H9 (cell line): ENCODE measurements around the gene CROT. TPM values are rescaled to one million over a fixed set of nuclear protein-coding genes. Genes with fewer than 3 reads are reported as not detected.

ENCODE experiments used
- DNase-seq: peaks from one replicate; pipeline ENCODE4 v3.0.0-alpha.2; 2017
- H2AFZ ChIP-seq: one replicate; pipeline ENCODE4 v1.6.1; 2013; ENCODE audit warnings: mild to moderate bottlenecking, low read length, control low read depth, moderate library complexity
- H2AK5ac ChIP-seq: 2 replicates; pipeline ENCODE4 v1.6.1; 2013; ENCODE audit warnings: low read length, control low read depth, mixed read lengths; ENCODE audit not compliant: insufficient read length
- H2BK120ac ChIP-seq: one replicate; pipeline ENCODE4 v1.6.1; 2013; ENCODE audit warnings: low read depth, mild to moderate bottlenecking, low read length, control low read depth, inconsistent platforms; ENCODE audit not compliant: poor library complexity, severe bottlenecking
- H2BK12ac ChIP-seq: 2 replicates; pipeline ENCODE4 v1.6.1; 2013; ENCODE audit warnings: low read length, control low read depth, mixed read lengths, low read depth; ENCODE audit not compliant: insufficient read length
- H2BK15ac ChIP-seq: 2 replicates; pipeline ENCODE4 v1.6.1; 2013; ENCODE audit warnings: low read depth, low read length, control low read depth
- H2BK20ac ChIP-seq: one replicate; pipeline ENCODE4 v1.6.1; 2013; ENCODE audit warnings: low read depth, mild to moderate bottlenecking, low read length, control low read depth, inconsistent platforms; ENCODE audit not compliant: poor library complexity, severe bottlenecking
- H2BK5ac ChIP-seq: 2 replicates; pipeline ENCODE4 v1.6.1; 2013; ENCODE audit warnings: low read length, control low read depth, mixed read lengths; ENCODE audit not compliant: insufficient read length
- H3K14ac ChIP-seq: 2 replicates; pipeline ENCODE4 v1.6.1; 2013; ENCODE audit warnings: low read length, control low read depth; ENCODE audit not compliant: insufficient read depth
- H3K18ac ChIP-seq: 2 replicates; pipeline ENCODE4 v1.6.1; 2013; ENCODE audit warnings: low read depth, mild to moderate bottlenecking, mixed read lengths, low read length, control low read depth; ENCODE audit not compliant: insufficient read length
- H3K23ac ChIP-seq: 2 replicates; pipeline ENCODE4 v1.6.1; 2013; ENCODE audit warnings: low read length, control low read depth, mixed read lengths, low read depth; ENCODE audit not compliant: insufficient read length
- H3K23me2 ChIP-seq: 2 replicates; pipeline ENCODE4 v1.6.1; 2013; ENCODE audit warnings: low read depth, mild to moderate bottlenecking, mixed read lengths, low read length, control low read depth; ENCODE audit not compliant: insufficient read length, poor library complexity, severe bottlenecking
- H3K27ac ChIP-seq: 2 replicates; pipeline ENCODE4 v1.5.1; 2013; ENCODE audit warnings: low read length, control low read depth, mixed read lengths, low read depth; ENCODE audit not compliant: insufficient read length
- H3K27me3 ChIP-seq: 2 replicates; pipeline ENCODE4 v1.6.1; 2013; ENCODE audit warnings: low read length, control low read depth, inconsistent platforms; ENCODE audit not compliant: insufficient read depth
- H3K4ac ChIP-seq: 2 replicates; pipeline ENCODE4 v1.6.1; 2013; ENCODE audit warnings: low read depth, mild to moderate bottlenecking, control low read depth, inconsistent platforms, low read length, moderate library complexity
- H3K4me1 ChIP-seq: 2 replicates; pipeline ENCODE4 v1.6.1; 2013; ENCODE audit warnings: low read length, control low read depth, inconsistent platforms; ENCODE audit not compliant: insufficient read depth
- H3K4me2 ChIP-seq: 2 replicates; pipeline ENCODE4 v1.6.1; 2013; ENCODE audit warnings: low read length, control low read depth, mixed read lengths; ENCODE audit not compliant: insufficient read length, insufficient read depth
- H3K56ac ChIP-seq: 2 replicates; pipeline ENCODE4 v1.6.1; 2013; ENCODE audit warnings: low read depth, mild to moderate bottlenecking, mixed read lengths, low read length, control low read depth; ENCODE audit not compliant: insufficient read length
- H3K79me1 ChIP-seq: 2 replicates; pipeline ENCODE4 v1.6.1; 2013; ENCODE audit warnings: low read depth, mild to moderate bottlenecking, moderate library complexity, low read length, control low read depth, inconsistent platforms; ENCODE audit not compliant: insufficient read depth, poor library complexity, severe bottlenecking
- H3K79me2 ChIP-seq: 2 replicates; pipeline ENCODE4 v1.6.1; 2013; ENCODE audit warnings: low read length, control low read depth, inconsistent platforms; ENCODE audit not compliant: insufficient read depth
- H3K9ac ChIP-seq: 2 replicates; pipeline ENCODE4 v1.6.1; 2013; ENCODE audit warnings: low read length, control low read depth, mixed read lengths; ENCODE audit not compliant: insufficient read length; ENCODE audit errors: extremely low read depth
- H3K9me3 ChIP-seq: one replicate; pipeline ENCODE4 v1.6.1; 2013; ENCODE audit warnings: low read depth, low read length, inconsistent platforms; ENCODE audit not compliant: control insufficient read depth
- H3T11ph ChIP-seq: one replicate; pipeline ENCODE4 v1.6.1; 2013; ENCODE audit warnings: mild to moderate bottlenecking, low read length, control low read depth, inconsistent platforms
- H4K20me1 ChIP-seq: one replicate; pipeline ENCODE4 v1.6.1; 2013; ENCODE audit not compliant: control insufficient read depth, insufficient read length, insufficient read depth
- H4K5ac ChIP-seq: 2 replicates; pipeline ENCODE4 v1.6.1; 2013; ENCODE audit warnings: low read depth, mild to moderate bottlenecking, mixed read lengths, low read length, control low read depth; ENCODE audit not compliant: insufficient read length
- H4K8ac ChIP-seq: replicated peaks from 2 replicates; pipeline ENCODE4 v1.6.1; 2013; ENCODE audit warnings: low read length, control low read depth, mixed read lengths, low read depth; ENCODE audit not compliant: insufficient read length
- H4K91ac ChIP-seq: 2 replicates; pipeline ENCODE4 v1.6.1; 2013; ENCODE audit warnings: low read depth, mild to moderate bottlenecking, moderate library complexity, mixed read lengths, low read length, control low read depth; ENCODE audit not compliant: insufficient read length
- H3K27ac Mint-ChIP-seq, 3 experiments: 2 replicates in 2 of 3; 3 replicates in 1 of 3; pipeline ENCODE4 v1.8.0; 2020 to 2021; ENCODE audit warnings: mixed read lengths in 3 of 3, mild to moderate bottlenecking in 1 of 3, moderate library complexity in 1 of 3
- H3K27me3 Mint-ChIP-seq: 2 replicates; pipeline ENCODE4 v1.8.0; 2021; ENCODE audit warnings: low read depth, mild to moderate bottlenecking, moderate library complexity, mixed read lengths
- H3K36me3 Mint-ChIP-seq, 3 experiments: 2 replicates in 2 of 3; 3 replicates in 1 of 3; pipeline ENCODE4 v1.8.0; 2020 to 2021; ENCODE audit warnings: low read depth in 3 of 3, mixed read lengths in 3 of 3; ENCODE audit not compliant: insufficient read depth in 1 of 3
- H3K4me1 Mint-ChIP-seq, 2 experiments: 2 replicates each; pipeline ENCODE4 v1.8.0; 2020; ENCODE audit warnings: mixed read lengths in 2 of 2
- H3K4me3 Mint-ChIP-seq, 2 experiments: 2 replicates in 1 of 2; 3 replicates in 1 of 2; pipeline ENCODE4 v1.8.0; 2020 to 2021; ENCODE audit warnings: mild to moderate bottlenecking in 2 of 2, mixed read lengths in 2 of 2, moderate library complexity in 1 of 2
- H3K9me3 Mint-ChIP-seq, 2 experiments: 2 replicates in 1 of 2; 3 replicates in 1 of 2; pipeline ENCODE4 v1.8.0; 2020; ENCODE audit warnings: mild to moderate bottlenecking in 2 of 2, mixed read lengths in 2 of 2, moderate library complexity in 1 of 2
- WGBS: extraction: QIAGEN DNeasy Blood & Tissue Kit; methylation state at CpG from one replicate; pipeline ENCODE4 v1.1.7; 2013; ENCODE audit warnings: missing lambda C conversion rate, low lambda C conversion rate, mixed read lengths; ENCODE audit not compliant: insufficient read length; ENCODE audit errors: extremely low coverage; 5-methylcytosine and 5-hydroxymethylcytosine counted together
- total RNA-seq: library from RNA; stranded (reverse); gene quantifications from 2 replicates; pipeline ENCODE4 v1.2.1, GENCODE V29; 2021
- TF ChIP-seq, protein P1 (sequence below): fragments of 200-600 bp; sonication (generic); conservative IDR thresholded peaks from 3 replicates; pipeline ENCODE4 v1.8.0; 2021; ENCODE audit warnings: antibody characterized with exemption, mild to moderate bottlenecking

The CROT gene
- total RNA-seq, 1 experiment from 2014 or later: 6.0 TPM

DNA sequence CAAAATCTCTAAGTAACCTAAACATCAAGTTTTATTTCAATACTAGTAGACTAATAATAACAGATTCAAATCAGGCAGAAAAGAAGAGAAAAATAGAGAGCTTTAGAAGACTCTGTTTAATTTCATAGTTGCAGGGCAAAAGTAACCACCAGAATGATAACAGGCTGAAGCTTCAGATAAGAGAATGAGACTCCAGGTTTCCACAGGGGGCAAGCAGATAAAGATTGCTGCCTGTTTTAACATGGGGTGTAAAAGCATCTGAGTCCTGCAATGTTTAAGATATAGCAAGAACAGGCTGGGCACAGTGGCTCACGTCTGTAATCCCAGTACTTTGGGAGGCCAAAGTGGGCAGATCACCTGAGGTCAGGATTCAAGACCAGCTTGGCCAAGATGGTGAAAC, 11.0 kb downstream of the CROT start:
- Histone ChIP-seq H2BK15ac (no peak overlapping the region), H3K9me3 (peaks cover 33% of the 10 kb centered on the region), H3K79me1 (no peaks in the 10 kb centered on the region), H4K8ac (no peak overlapping the region), H2AFZ (no peak overlapping the region), H3K4me1 (no peaks in the 10 kb centered on the region), H2AK5ac (no peak overlapping the region), H4K5ac (no peak overlapping the region), H2BK5ac (no peak overlapping the region), H3K23ac (no peak overlapping the region), H3K4ac (no peak overlapping the region), H3K18ac (no peak overlapping the region), H3K56ac (no peak overlapping the region), H2BK12ac (no peak overlapping the region), H2BK120ac (no peak overlapping the region), H3K23me2 (no peaks in the 10 kb centered on the region), H3K79me2 (no peaks in the 10 kb centered on the region), H3T11ph (no peak overlapping the region), H3K14ac (no peak overlapping the region), H4K20me1 (no peaks in the 10 kb centered on the region), H3K4me2 (no peak overlapping the region), H3K27ac (no peak overlapping the region), H3K9ac (no peak overlapping the region), H2BK20ac (no peak overlapping the region), H4K91ac (no peak overlapping the region), H3K27me3 (no peaks in the 10 kb centered on the region)
- H3K27me3 Mint-ChIP-seq: no peaks in the 10 kb centered on the region
- no peak overlapping the region for H3K4me3 Mint-ChIP-seq
- DNase-seq: no peak
- no CpG with 5 or more reads among the region's 1 CpG for WGBS
- H3K27ac Mint-ChIP-seq: no peak overlapping the region
- H3K4me1 Mint-ChIP-seq: peaks cover 9% of the 10 kb centered on the region in 2 experiments; a peak in 3 of 4 replicates
- peaks cover 49 to 81% (median 75%) of the 10 kb centered on the region in 3 experiments for H3K36me3 Mint-ChIP-seq
- peaks cover 44 to 54% of the 10 kb centered on the region in 2 experiments for H3K9me3 Mint-ChIP-seq
- TF ChIP-seq, protein P1, sequence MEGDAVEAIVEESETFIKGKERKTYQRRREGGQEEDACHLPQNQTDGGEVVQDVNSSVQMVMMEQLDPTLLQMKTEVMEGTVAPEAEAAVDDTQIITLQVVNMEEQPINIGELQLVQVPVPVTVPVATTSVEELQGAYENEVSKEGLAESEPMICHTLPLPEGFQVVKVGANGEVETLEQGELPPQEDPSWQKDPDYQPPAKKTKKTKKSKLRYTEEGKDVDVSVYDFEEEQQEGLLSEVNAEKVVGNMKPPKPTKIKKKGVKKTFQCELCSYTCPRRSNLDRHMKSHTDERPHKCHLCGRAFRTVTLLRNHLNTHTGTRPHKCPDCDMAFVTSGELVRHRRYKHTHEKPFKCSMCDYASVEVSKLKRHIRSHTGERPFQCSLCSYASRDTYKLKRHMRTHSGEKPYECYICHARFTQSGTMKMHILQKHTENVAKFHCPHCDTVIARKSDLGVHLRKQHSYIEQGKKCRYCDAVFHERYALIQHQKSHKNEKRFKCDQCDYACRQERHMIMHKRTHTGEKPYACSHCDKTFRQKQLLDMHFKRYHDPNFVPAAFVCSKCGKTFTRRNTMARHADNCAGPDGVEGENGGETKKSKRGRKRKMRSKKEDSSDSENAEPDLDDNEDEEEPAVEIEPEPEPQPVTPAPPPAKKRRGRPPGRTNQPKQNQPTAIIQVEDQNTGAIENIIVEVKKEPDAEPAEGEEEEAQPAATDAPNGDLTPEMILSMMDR: no peak
